SHP77 treated with DMSO at 0.1 percent for 48 hours (cell line): ENCODE measurements around the gene RARA.

Experiments used
- DNase-seq: peaks from one replicate; lab custom pipeline; 2025; lab: John Stamatoyannopoulos, UW

Gene RARA

GRCh38 chr17:40315678-40316570, 6.9 kb downstream of the RARA start:
- no peak for DNase-seq

- DNase-seq = no peak
These were observed 7.8 kb downstream of the RARA start for GRCh38 chr17:40316571-40317344.

GRCh38 chr17:40317345-40317873, 8.4 kb downstream of the RARA start:
- DNase-seq = no peak

- peak; percentile 77 for DNase-seq
These were observed 9.2 kb downstream of the RARA start for GRCh38 chr17:40317880-40318829.

- no peak for DNase-seq
These were observed 9.9 kb downstream of the RARA start for GRCh38 chr17:40318830-40319391.

- DNase-seq = no peak
These were observed 10.9 kb downstream of the RARA start for GRCh38 chr17:40319651-40320540.

GRCh38 chr17:40320756-40321523, 12.0 kb downstream of the RARA start:
- DNase-seq = no peak

GRCh38 chr17:40321524-40321929, 12.5 kb downstream of the RARA start:
- no peak for DNase-seq

- DNase-seq = no peak
These were observed 13.0 kb downstream of the RARA start for GRCh38 chr17:40321961-40322357.

- DNase-seq = no peak
These were observed 13.7 kb downstream of the RARA start for GRCh38 chr17:40322358-40323315.

- DNase-seq = no peak
These were observed 14.7 kb downstream of the RARA start for GRCh38 chr17:40323391-40324381.

- no peak for DNase-seq
These were observed 16.4 kb downstream of the RARA start for GRCh38 chr17:40325156-40326013.

GRCh38 chr17:40326014-40326831, 17.2 kb downstream of the RARA start:
- no peak for DNase-seq

GRCh38 chr17:40326832-40327199, 17.8 kb downstream of the RARA start:
- no peak for DNase-seq

GRCh38 chr17:40327244-40327729, 18.3 kb downstream of the RARA start:
- no peak for DNase-seq
